Nephron (organoid): ENCODE data around the gene QRICH2.

Source experiments
- H3K27ac Mint-ChIP-seq, 3 experiments: 2 replicates each; pipeline ENCODE4 v1.8.0; 2020; ENCODE audit warnings: mixed read lengths in 3 of 3, mild to moderate bottlenecking in 2 of 3, moderate library complexity in 1 of 3
- H3K27me3 Mint-ChIP-seq: 2 replicates; pipeline ENCODE4 v1.8.0; 2021; ENCODE audit warnings: low read depth, mild to moderate bottlenecking, moderate library complexity, mixed read lengths
- H3K36me3 Mint-ChIP-seq: 2 replicates; pipeline ENCODE4 v1.8.0; 2020; ENCODE audit warnings: low read depth, mixed read lengths
- H3K4me1 Mint-ChIP-seq: 2 replicates; pipeline ENCODE4 v1.8.0; 2020; ENCODE audit warnings: mixed read lengths
- H3K4me3 Mint-ChIP-seq, 3 experiments: 2 replicates each; pipeline ENCODE4 v1.8.0; 2020; ENCODE audit warnings: mild to moderate bottlenecking in 3 of 3, mixed read lengths in 3 of 3, moderate library complexity in 2 of 3
- H3K9me3 Mint-ChIP-seq: 2 replicates; pipeline ENCODE4 v1.8.0; 2020; ENCODE audit warnings: mixed read lengths
- CTCF ChIP-seq, 3 experiments: fragments of 200-600 bp; sonication (generic); IDR thresholded peaks; one replicate each; pipeline ENCODE4 v1.5.0; 2021; ENCODE audit warnings: antibody characterized with exemption in 3 of 3; ENCODE audit not compliant: unreplicated experiment in 3 of 3

The QRICH2 gene

GRCh38 chr17:76241691-76242255 lies 66.3 kb downstream of the QRICH2 start:
- Mint-ChIP-seq H3K36me3 (no peaks in the 10 kb centered on the region), H3K27me3 (peaks cover 31% of the 10 kb centered on the region), H3K4me3 (peak overlapping the region; percentile 86 to 87 (median 86)), H3K4me1 (peaks cover 36% of the 10 kb centered on the region), H3K27ac (peak overlapping the region; percentile 25 to 86 (median 55)), H3K9me3 (no peaks in the 10 kb centered on the region)
- no peak for TF ChIP-seq CTCF (IDR thresholded peaks at IDR 0.05; ENCODE audit: unreplicated experiment in 3 of 3)

- Mint-ChIP-seq H3K27me3 (peaks cover 31% of the 10 kb centered on the region), H3K9me3 (no peaks in the 10 kb centered on the region), H3K4me3 (peak overlapping the region; percentile 86 to 87 (median 86)), H3K4me1 (peaks cover 30% of the 10 kb centered on the region), H3K27ac (peak overlapping the region; percentile 52 to 94 (median 86)), H3K36me3 (no peaks in the 10 kb centered on the region)
- no peak for TF ChIP-seq CTCF (IDR thresholded peaks at IDR 0.05; ENCODE audit: unreplicated experiment in 3 of 3)
These were observed 66.9 kb downstream of the QRICH2 start for GRCh38 chr17:76241204-76241538.

GRCh38 chr17:76240461-76241203 lies 67.4 kb downstream of the QRICH2 start, which contains the start of gene RNF157:
RNF157 (minus strand) TSS chr17:76240493; CDS start chr17:76240240, 253 bp downstream.
- no peak for TF ChIP-seq CTCF (IDR thresholded peaks at IDR 0.05; ENCODE audit: unreplicated experiment in 3 of 3)
- no peaks in the 10 kb centered on the region for H3K9me3 Mint-ChIP-seq
- H3K4me1 Mint-ChIP-seq = peaks cover 26% of the 10 kb centered on the region
- peak within 1 kb of the TSS; percentile 86 to 90 (median 87) for H3K4me3 Mint-ChIP-seq
- peak within 1 kb of the TSS; percentile 52 to 94 (median 86) for H3K27ac Mint-ChIP-seq
- H3K27me3 Mint-ChIP-seq = peaks cover 31% of the 10 kb centered on the region
- no peaks in the 10 kb centered on the region for H3K36me3 Mint-ChIP-seq

GRCh38 chr17:76239538-76240274 lies 68.4 kb downstream of the QRICH2 start:
- Mint-ChIP-seq H3K27ac (peak overlapping the region in 2 of 3 experiments; percentile 10 to 78), H3K36me3 (no peaks in the 10 kb centered on the region), H3K4me1 (peaks cover 26% of the 10 kb centered on the region), H3K27me3 (peaks cover 31% of the 10 kb centered on the region), H3K4me3 (peak overlapping the region; percentile 79 to 90 (median 87)), H3K9me3 (no peaks in the 10 kb centered on the region)
- no peak for TF ChIP-seq CTCF (IDR thresholded peaks at IDR 0.05; ENCODE audit: unreplicated experiment in 3 of 3)

GRCh38 chr17:76238847-76239537 lies 69.1 kb downstream of the QRICH2 start:
- Mint-ChIP-seq H3K9me3 (no peaks in the 10 kb centered on the region), H3K27ac (peak overlapping the region; percentile 10 to 78 (median 19)), H3K4me3 (peak overlapping the region; percentile 79 to 90 (median 87)), H3K4me1 (peaks cover 26% of the 10 kb centered on the region), H3K27me3 (peaks cover 31% of the 10 kb centered on the region), H3K36me3 (no peaks in the 10 kb centered on the region)
- no peak for TF ChIP-seq CTCF (IDR thresholded peaks at IDR 0.05; ENCODE audit: unreplicated experiment in 3 of 3)
